H1 (cell line): ENCODE measurements around the gene TBCB. TPM values are rescaled to one million over a fixed set of nuclear protein-coding genes. Genes with fewer than 3 reads are reported as not detected.

ENCODE experiments used
- CEBPB ChIP-seq: IDR thresholded peaks from 2 replicates; pipeline ENCODE4 v1.6.1; 2012; ENCODE audit warnings: low read depth, low read length
- SP2 ChIP-seq: IDR thresholded peaks from 2 replicates; pipeline ENCODE4 v1.6.1; 2012; ENCODE audit warnings: mild to moderate bottlenecking, low read length, inconsistent platforms
- SP4 ChIP-seq: IDR thresholded peaks from 2 replicates; pipeline ENCODE4 v1.6.1; 2012; ENCODE audit warnings: low read length, inconsistent platforms
- TAF1 ChIP-seq: IDR thresholded peaks from 2 replicates; pipeline ENCODE4 v1.6.1; 2011; ENCODE audit warnings: mild to moderate bottlenecking, low read depth, low read length
- TAF7 ChIP-seq: optimal IDR thresholded peaks from 2 replicates; pipeline ENCODE3; 2011; ENCODE audit warnings: low read depth, mild to moderate bottlenecking, inconsistent platforms, low read length, moderate library complexity, borderline replicate concordance
- TBP ChIP-seq: IDR thresholded peaks from 2 replicates; pipeline ENCODE4 v1.6.1; 2011; ENCODE audit warnings: low read depth, low read length, improper control_type of control experiment
- polyA plus RNA-seq, 7 experiments: library from polyadenylated mRNA; depleted of rRNA in 3 of 7; stranded (reverse) in 5 of 7; unstranded in 2 of 7; fragments of >200 nt in 5 of 7; fragments of 200-250 nt in 2 of 7; gene quantifications; 1 replicate in 5 of 7; 2 replicates in 1 of 7; 4 replicates in 1 of 7; pipeline versions ENCODE4 v1.2.1 to v1.2.3, GENCODE V29; 2011 to 2013; ENCODE audit warnings: missing spikeins in 2 of 7, mixed read lengths in 2 of 7
- total RNA-seq: library from RNA; stranded (reverse); fragmentation: NEBNext Ultra II Directional; extraction: Animal tissue kit (Norgen Biotek cat#: 25700); gene quantifications from 2 replicates; pipeline ENCODE4 v1.2.1, GENCODE V29; 2021

The TBCB gene
- total and polyA plus RNA-seq, 2 of the 8 experiments (the other 6 are each of a cell fraction or from before 2014, with no cell fraction given): 153 to 286 TPM

GRCh38 chr19:36099166-36099785 lies 16.0 kb upstream of the TBCB start (continued):
- TF ChIP-seq TBP (no peak), TAF1 (no peak), CEBPB (no peak), TAF7 (no peak), SP2 (no peak), SP4 (no peak)
